ENCODE data around the gene RPTOR. TPM values are rescaled to one million over a fixed set of nuclear protein-coding genes. Genes with fewer than 3 reads are reported as not detected.
A peak's percentile ranks its signal among the peaks of the same experiment; 100 is the strongest.

RPTOR gene
- total RNA-seq, 6 donors from 2014 or later = 26.8 to 109 (median 36.8) TPM

DNA sequence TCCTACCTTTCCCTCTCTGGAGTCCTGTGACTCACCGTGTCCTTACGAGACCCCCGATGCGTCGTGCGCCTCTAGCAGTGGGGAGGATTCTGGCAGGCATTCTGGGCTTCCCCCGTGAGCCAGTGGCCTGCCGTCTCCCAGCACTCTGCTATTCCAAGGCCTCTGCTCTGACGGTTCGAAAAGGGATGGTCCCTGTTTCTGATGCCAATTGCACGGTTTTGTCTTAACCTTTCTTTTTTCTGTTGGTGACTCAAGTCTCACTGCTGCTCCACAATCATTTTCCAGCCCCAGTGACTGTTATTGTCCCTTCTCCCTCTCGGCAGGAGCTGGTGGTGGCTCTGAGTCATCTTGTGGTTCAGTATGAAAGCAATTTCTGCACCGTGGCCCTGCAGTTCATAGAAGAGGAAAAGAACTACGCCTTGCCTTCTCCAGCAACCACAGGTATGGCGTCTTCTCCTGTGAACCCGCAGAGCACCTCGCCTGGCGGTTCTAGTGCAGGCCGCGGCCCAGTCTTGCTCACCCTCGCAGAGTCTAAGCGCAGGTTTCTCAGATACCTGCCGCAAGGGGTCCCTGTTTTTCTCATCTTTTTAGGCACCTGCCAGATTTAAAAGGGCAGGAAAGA lies 346.9 kb downstream of the RPTOR start:
- 77 to 78% methylated on average over 23 of the region's 23 CpGs for WGBS, 2 donors
- TF ChIP-seq CTCF (IDR thresholded peaks at IDR 0.05) = no peak
- TF ChIP-seq POLR2AphosphoS5 (IDR thresholded peaks at IDR 0.05) = no peak
- TF ChIP-seq EP300 (IDR thresholded peaks at IDR 0.05) = no peak

DNA sequence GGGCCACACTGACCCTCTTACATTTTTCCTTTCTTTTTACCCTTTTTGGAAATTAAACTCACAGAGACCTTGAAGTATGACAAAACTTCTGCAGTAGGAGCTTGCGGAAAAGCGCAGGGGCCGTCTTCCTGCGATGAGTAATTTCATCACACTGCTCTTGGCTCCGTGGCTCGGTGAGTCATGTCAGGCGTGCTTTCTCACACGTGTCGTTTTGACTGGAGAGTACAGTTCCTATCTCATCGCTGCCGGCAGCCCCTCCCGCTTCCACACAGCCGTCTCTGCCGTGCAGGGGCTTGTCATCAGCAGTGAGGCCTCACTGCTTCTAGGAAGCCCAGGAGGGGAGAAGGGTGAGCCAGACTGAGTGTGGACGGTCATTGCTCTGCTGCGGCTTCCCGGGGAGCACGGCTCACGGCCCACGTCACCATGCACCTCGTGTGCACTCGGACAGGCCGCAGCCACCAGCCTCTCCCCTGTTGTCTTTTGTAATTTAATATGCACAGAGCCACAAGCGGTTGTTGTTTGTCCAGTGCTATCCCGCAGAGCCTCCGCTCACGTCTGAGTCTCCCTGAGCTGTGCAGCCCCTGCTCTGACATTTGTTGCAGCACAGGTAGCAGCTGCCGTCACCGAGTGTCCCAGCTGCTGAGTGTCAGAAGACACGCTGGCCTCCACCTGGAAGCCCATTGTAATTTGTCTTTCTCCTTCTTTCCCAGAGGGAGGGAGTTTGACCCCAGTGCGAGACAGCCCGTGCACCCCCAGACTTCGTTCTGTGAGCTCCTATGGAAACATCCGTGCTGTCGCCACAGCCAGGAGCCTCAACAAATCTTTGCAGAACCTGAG lies 347.6 kb downstream of the RPTOR start:
- 82 to 86% methylated on average over 28 to 35 of the region's 35 CpGs for WGBS, 2 donors
- no peak overlapping the region for H3K4me3 ChIP-seq
- DNase-seq (peak in 1 of 2 donors; percentile 77), ATAC-seq (ENCODE audit: low FRiP score in 2 of 2) (peak; percentile 74 to 88)
- H3K27me3 ChIP-seq = no peaks in the 10 kb centered on the region
- peaks cover 0 to 5% (median 0%) of the 10 kb centered on the region in 4 donors for H3K4me1 ChIP-seq
- no peaks in the 10 kb centered on the region for H3K9me3 ChIP-seq
- H3K27ac ChIP-seq = peak overlapping the region in 3 of 4 donors; percentile 47 to 64 (median 56)
- peaks cover 0 to 58% (median 31%) of the 10 kb centered on the region in 4 donors for H3K36me3 ChIP-seq
- TF ChIP-seq POLR2A (IDR thresholded peaks at IDR 0.05) (peak in 1 of 4 donors; percentile 14), EP300 (IDR thresholded peaks at IDR 0.05) (no peak), CTCF (IDR thresholded peaks at IDR 0.05) (no peak), POLR2AphosphoS5 (IDR thresholded peaks at IDR 0.05) (no peak)

More for the DNA sequence above, 346.9 kb downstream of the RPTOR start:
- no peaks in the 10 kb centered on the region for H3K9me3 ChIP-seq
- peak in 1 of 2 donors; percentile 30 for DNase-seq
- H3K27me3 ChIP-seq = no peaks in the 10 kb centered on the region
- peak in 1 of 2 donors; percentile 40 for ATAC-seq (ENCODE audit: low FRiP score in 2 of 2)
- no peak overlapping the region for H3K4me3 ChIP-seq
- peak overlapping the region in 3 of 4 donors; percentile 47 to 64 (median 56) for H3K27ac ChIP-seq
- H3K36me3 ChIP-seq = peaks cover 0 to 59% (median 32%) of the 10 kb centered on the region in 4 donors
- H3K4me1 ChIP-seq = peaks cover 0 to 5% (median 0%) of the 10 kb centered on the region in 4 donors

GRCh38 chr17:80892900-80893603 lies 348.4 kb downstream of the RPTOR start:
- peaks cover 0 to 5% (median 0%) of the 10 kb centered on the region in 4 donors for H3K4me1 ChIP-seq
- no peak overlapping the region for H3K4me3 ChIP-seq
- ATAC-seq (ENCODE audit: low FRiP score in 2 of 2) = no peak
- DNase-seq = peak in 1 of 2 donors; percentile 68
- TF ChIP-seq POLR2A (IDR thresholded peaks at IDR 0.05) (no peak), EP300 (IDR thresholded peaks at IDR 0.05) (no peak), CTCF (IDR thresholded peaks at IDR 0.05) (no peak), POLR2AphosphoS5 (IDR thresholded peaks at IDR 0.05) (no peak)
- WGBS, 2 donors = 91 to 92% methylated on average over 22 to 31 of the region's 31 CpGs
- H3K9me3 ChIP-seq = no peaks in the 10 kb centered on the region
- peak overlapping the region in 1 of 4 donors; percentile 54 for H3K27ac ChIP-seq
- H3K27me3 ChIP-seq = no peaks in the 10 kb centered on the region
- H3K36me3 ChIP-seq = peaks cover 0 to 60% (median 31%) of the 10 kb centered on the region in 4 donors

DNA sequence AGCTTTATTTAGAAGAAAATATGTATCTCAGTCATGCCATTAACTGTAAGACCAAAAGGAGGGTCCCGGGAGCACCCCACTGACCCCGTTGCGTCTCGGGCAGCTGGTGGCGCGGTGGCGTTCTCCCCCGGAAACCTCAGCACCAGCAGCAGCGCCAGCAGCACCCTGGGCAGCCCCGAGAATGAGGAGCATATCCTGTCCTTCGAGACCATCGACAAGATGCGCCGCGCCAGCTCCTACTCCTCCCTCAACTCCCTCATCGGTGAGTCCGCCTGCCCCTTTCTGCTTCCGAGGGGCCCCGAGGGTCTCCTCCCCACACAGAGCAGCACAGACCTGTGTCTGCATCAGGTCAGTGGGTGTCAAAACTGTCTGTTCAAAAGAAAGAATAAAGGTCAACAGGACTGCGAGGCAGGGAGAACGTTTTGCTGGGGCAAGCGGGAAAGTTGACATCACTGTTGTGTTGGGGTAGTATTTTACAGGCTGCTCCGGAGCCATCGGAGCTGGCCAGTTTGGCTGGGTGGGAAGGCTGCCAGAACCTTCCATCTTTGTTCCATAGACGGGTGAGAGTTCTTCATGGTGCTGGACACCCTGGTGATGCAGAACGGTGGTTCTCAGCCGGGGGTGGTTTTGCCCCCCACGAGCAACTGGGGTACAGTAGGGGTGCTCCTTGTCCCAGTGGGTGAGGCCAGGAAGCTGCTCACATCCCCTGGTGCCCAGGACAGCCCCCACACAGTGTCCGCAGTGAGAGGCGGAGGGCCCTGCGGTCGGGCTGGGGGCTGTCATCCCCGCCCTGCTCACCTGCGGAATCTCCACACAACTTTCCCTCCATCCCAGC lies 349.2 kb downstream of the RPTOR start:
- Histone ChIP-seq H3K27me3 (no peaks in the 10 kb centered on the region), H3K4me3 (no peak overlapping the region), H3K4me1 (peaks cover 0 to 5% (median 0%) of the 10 kb centered on the region in 4 donors), H3K9me3 (no peaks in the 10 kb centered on the region), H3K36me3 (peaks cover 0 to 57% (median 31%) of the 10 kb centered on the region in 4 donors), H3K27ac (no peak overlapping the region)
- ATAC-seq (ENCODE audit: low FRiP score in 2 of 2) (no peak), DNase-seq (peak in 1 of 2 donors; percentile 63)
- TF ChIP-seq EP300 (IDR thresholded peaks at IDR 0.05) = no peak
- TF ChIP-seq CTCF (IDR thresholded peaks at IDR 0.05) = no peak
- WGBS, 2 donors = 92 to 95% methylated on average over 27 to 34 of the region's 34 CpGs

All from upper lobe of left lung (tissue), 6 donors.